ENCODE measurements around the gene AHSG. TPM values are rescaled to one million over a fixed set of nuclear protein-coding genes. Genes with fewer than 3 reads are reported as not detected.

AHSG gene
- total and polyA plus RNA-seq, 12 donors = 0.22 to 1.4 (median 0.77) TPM; not detected in 8

- WGBS, 4 donors = 46 to 74% (median 55%) methylated on average over 1 of the region's 1 CpG
- intact Hi-C loops (cut with DNase I) = no loop called here
- Histone ChIP-seq H3K36me3 (replicated peaks in 1 of 2) (no peaks in the 10 kb centered on the region), H3K27ac (no peak overlapping the region), H3K9me3 (replicated peaks in 1 of 3) (no peaks in the 10 kb centered on the region), H3K4me3 (no peak overlapping the region), H3K27me3 (peaks cover 25% of the 10 kb centered on the region), H3K4me1 (replicated peaks in 1 of 2) (no peaks in the 10 kb centered on the region)
- DNase-seq = no peak
- no peak for TF ChIP-seq POLR2A (IDR thresholded peaks at IDR 0.05)
- TF ChIP-seq, protein P1, sequence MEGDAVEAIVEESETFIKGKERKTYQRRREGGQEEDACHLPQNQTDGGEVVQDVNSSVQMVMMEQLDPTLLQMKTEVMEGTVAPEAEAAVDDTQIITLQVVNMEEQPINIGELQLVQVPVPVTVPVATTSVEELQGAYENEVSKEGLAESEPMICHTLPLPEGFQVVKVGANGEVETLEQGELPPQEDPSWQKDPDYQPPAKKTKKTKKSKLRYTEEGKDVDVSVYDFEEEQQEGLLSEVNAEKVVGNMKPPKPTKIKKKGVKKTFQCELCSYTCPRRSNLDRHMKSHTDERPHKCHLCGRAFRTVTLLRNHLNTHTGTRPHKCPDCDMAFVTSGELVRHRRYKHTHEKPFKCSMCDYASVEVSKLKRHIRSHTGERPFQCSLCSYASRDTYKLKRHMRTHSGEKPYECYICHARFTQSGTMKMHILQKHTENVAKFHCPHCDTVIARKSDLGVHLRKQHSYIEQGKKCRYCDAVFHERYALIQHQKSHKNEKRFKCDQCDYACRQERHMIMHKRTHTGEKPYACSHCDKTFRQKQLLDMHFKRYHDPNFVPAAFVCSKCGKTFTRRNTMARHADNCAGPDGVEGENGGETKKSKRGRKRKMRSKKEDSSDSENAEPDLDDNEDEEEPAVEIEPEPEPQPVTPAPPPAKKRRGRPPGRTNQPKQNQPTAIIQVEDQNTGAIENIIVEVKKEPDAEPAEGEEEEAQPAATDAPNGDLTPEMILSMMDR (IDR thresholded peaks at IDR 0.05) = no peak
These were observed 30.6 kb downstream of the AHSG start for GRCh38 chr3:186643493-186643892.

GRCh38 chr3:186644683-186645082 is 31.8 kb downstream of the AHSG start:
- WGBS, 4 donors = 69 to 78% (median 72%) methylated on average over 3 of the region's 3 CpGs
- Histone ChIP-seq H3K27me3 (peaks cover 20% of the 10 kb centered on the region), H3K4me1 (replicated peaks in 1 of 2) (no peaks in the 10 kb centered on the region), H3K9me3 (replicated peaks in 1 of 3) (no peaks in the 10 kb centered on the region), H3K4me3 (no peak overlapping the region), H3K27ac (no peak overlapping the region), H3K36me3 (replicated peaks in 1 of 2) (no peaks in the 10 kb centered on the region)
- TF ChIP-seq, protein P1 (IDR thresholded peaks at IDR 0.05) = no peak
- no peak for TF ChIP-seq POLR2A (IDR thresholded peaks at IDR 0.05)
- DNase-seq = no peak
- intact Hi-C loops (cut with DNase I) = no loop called here

DNA sequence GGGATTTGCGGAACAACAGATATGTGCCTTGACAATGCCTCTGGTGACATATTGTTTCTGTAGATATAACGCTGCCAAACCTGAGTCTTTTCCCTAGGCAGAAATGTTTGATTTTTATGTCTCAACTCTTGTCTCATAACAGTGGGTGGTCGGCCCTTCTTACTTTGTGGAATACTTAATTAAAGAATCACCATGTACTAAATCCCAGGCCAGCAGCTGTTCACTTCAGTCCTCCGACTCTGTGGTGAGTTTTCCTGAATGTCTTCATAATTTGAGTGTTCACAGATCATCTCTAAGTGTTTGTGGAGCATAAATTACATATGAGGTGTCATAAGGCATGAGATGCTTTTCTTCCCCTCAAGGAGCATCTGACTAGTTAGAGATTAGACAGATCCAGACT is 33.2 kb downstream of the AHSG start:
- Histone ChIP-seq H3K4me1 (replicated peaks in 1 of 2) (no peaks in the 10 kb centered on the region), H3K27ac (no peak overlapping the region), H3K9me3 (replicated peaks in 1 of 3) (no peaks in the 10 kb centered on the region), H3K4me3 (no peak overlapping the region), H3K36me3 (replicated peaks in 1 of 2) (no peaks in the 10 kb centered on the region), H3K27me3 (peaks cover 10% of the 10 kb centered on the region)
- TF ChIP-seq, protein P1 (IDR thresholded peaks at IDR 0.05) = no peak
- 76 to 83% (median 80%) methylated on average over 4 of the region's 4 CpGs for WGBS, 4 donors
- DNase-seq = no peak
- intact Hi-C loops (cut with DNase I) = no loop called here

- TF ChIP-seq, protein P1 (IDR thresholded peaks at IDR 0.05) = no peak
- no peak for TF ChIP-seq POLR2A (IDR thresholded peaks at IDR 0.05)
- H3K27me3 ChIP-seq = peaks cover 9% of the 10 kb centered on the region
- H3K36me3 ChIP-seq (replicated peaks in 1 of 2) = no peaks in the 10 kb centered on the region
- H3K9me3 ChIP-seq (replicated peaks in 1 of 3) = no peaks in the 10 kb centered on the region
- WGBS, 4 donors = 48 to 79% (median 70%) methylated on average over 1 of the region's 1 CpG
- no peak overlapping the region for H3K27ac ChIP-seq
- no peak overlapping the region for H3K4me3 ChIP-seq
- DNase-seq = no peak
- H3K4me1 ChIP-seq (replicated peaks in 1 of 2) = no peaks in the 10 kb centered on the region
- intact Hi-C loops (cut with DNase I) = no loop called here
These were observed 34.0 kb downstream of the AHSG start for GRCh38 chr3:186646841-186647240.

All from adrenal gland (tissue), 12 donors.